ENCODE results near the gene ERFE. TPM values are rescaled to one million over a fixed set of nuclear protein-coding genes. Genes with fewer than 3 reads are reported as not detected.

Gene ERFE
- total RNA-seq, 1 experiment from 2014 or later, result 4.5 TPM

- DNase-seq (ENCODE audit: low spot score), result no peak
These were observed 3.6 kb upstream of the ERFE start for GRCh38 chr2:238155051-238155760.

- no peak for DNase-seq (ENCODE audit: low spot score)
These were observed 2.7 kb upstream of the ERFE start for GRCh38 chr2:238155761-238156694.

- no peak for DNase-seq (ENCODE audit: low spot score)
These were observed 1.2 kb upstream of the ERFE start for GRCh38 chr2:238157506-238158017.

- no peak for DNase-seq (ENCODE audit: low spot score)
These were observed 707 bp upstream of the ERFE start for GRCh38 chr2:238158018-238158508.

GRCh38 chr2:238159071-238159539 lies 335 bp downstream of the ERFE start:
- DNase-seq (ENCODE audit: low spot score), result no peak

GRCh38 chr2:238159661-238160205 lies 963 bp downstream of the ERFE start:
- no peak for DNase-seq (ENCODE audit: low spot score)

- no peak for DNase-seq (ENCODE audit: low spot score)
These were observed 1.7 kb downstream of the ERFE start for GRCh38 chr2:238160206-238161129.

GRCh38 chr2:238161291-238162051 lies 2.7 kb downstream of the ERFE start:
- no peak for DNase-seq (ENCODE audit: low spot score)

- DNase-seq (ENCODE audit: low spot score), result no peak
These were observed 3.6 kb downstream of the ERFE start for GRCh38 chr2:238162251-238162845.

GRCh38 chr2:238162846-238163441 lies 4.2 kb downstream of the ERFE start:
- DNase-seq (ENCODE audit: low spot score), result no peak

- DNase-seq (ENCODE audit: low spot score), result no peak
These were observed 4.9 kb downstream of the ERFE start for GRCh38 chr2:238163481-238164198.

GRCh38 chr2:238164906-238165287 lies 6.1 kb downstream of the ERFE start:
- DNase-seq (ENCODE audit: low spot score), result no peak

GRCh38 chr2:238165288-238165921 lies 6.6 kb downstream of the ERFE start:
- no peak for DNase-seq (ENCODE audit: low spot score)

GRCh38 chr2:238166391-238167343 lies 7.9 kb downstream of the ERFE start:
- DNase-seq (ENCODE audit: low spot score), result no peak

- no peak for DNase-seq (ENCODE audit: low spot score)
These were observed 8.6 kb downstream of the ERFE start for GRCh38 chr2:238167344-238167715.

- no peak for DNase-seq (ENCODE audit: low spot score)
These were observed 9.0 kb downstream of the ERFE start for GRCh38 chr2:238167761-238168160.

Data from HT-29 (cell line).